HepG2 (cell line): ENCODE results near the gene EPB42. TPM values are rescaled to one million over a fixed set of nuclear protein-coding genes. Genes with fewer than 3 reads are reported as not detected.

ENCODE experiments used
- ATAC-seq: fragments of 200-7000 bp; cut with Tn5 transposase; 3 replicates; pipeline ENCODE4 v1.9.1; 2020; ENCODE audit warnings: mild to moderate bottlenecking, moderate library complexity
- BruUV-seq: library from RNA; stranded (reverse); fragments of 400-500 nt; replicated peaks from 2 replicates; lab custom pipeline; 2021; lab: Mats Ljungman, UMichigan
- CTCF ChIA-PET: fragments of 300-600 bp; formaldehyde crosslinking; extraction: SDS; loops from one replicate; lab custom pipeline; 2021; ENCODE audit warnings: low total read pairs, inconsistent platforms, low intra/inter-chr PET ratio; lab: Yijun Ruan, JAX
- POLR2A ChIA-PET: fragments of 350-600 bp; sonication (Branson Sonifier 250); formaldehyde crosslinking; loops from one replicate; lab custom pipeline; 2020; ENCODE audit warnings: antibody characterized with exemption, inconsistent platforms; lab: Yijun Ruan, JAX
- DNase-seq: peaks from one replicate; pipeline ENCODE4 v3.0.0-alpha.2; 2015; ENCODE audit warnings: low spot score
- FAIRE-seq: peaks from 3 replicates; lab custom pipeline; 2011; peaks lifted over from hg19 to GRCh38; lab: Jason Lieb, UNC
- H2AFZ ChIP-seq: one replicate; pipeline ENCODE4 v1.6.1; 2011; ENCODE audit warnings: low read length, inconsistent platforms
- H3K27ac ChIP-seq: fragments of 300-600 bp; 3 replicates; pipeline ENCODE4 v1.8.0; 2011; ENCODE audit warnings: mixed run types, mild to moderate bottlenecking, mixed read lengths, low read length, inconsistent platforms; ENCODE audit not compliant: insufficient read depth; ENCODE audit errors: extremely low read length
- H3K27me3 ChIP-seq, 2 experiments: fragments of 200-600 bp in 1 of 2; 2 replicates in 1 of 2; 3 replicates in 1 of 2; pipeline versions ENCODE4 v1.6.0 to v1.8.0; 2011; ENCODE audit warnings: low read length in 2 of 2, mild to moderate bottlenecking in 2 of 2, moderate library complexity in 2 of 2, inconsistent platforms in 1 of 2; ENCODE audit not compliant: insufficient read depth in 2 of 2, control insufficient read depth in 1 of 2
- H3K36me3 ChIP-seq, 2 experiments: fragments of 200-600 bp in 1 of 2; replicated peaks in 1 of 2; 2 replicates in 1 of 2; 3 replicates in 1 of 2; pipeline versions ENCODE4 v1.5.1 to v1.8.0; 2011; ENCODE audit warnings: low read length in 2 of 2, inconsistent platforms in 1 of 2; ENCODE audit not compliant: insufficient read depth in 2 of 2, control insufficient read depth in 1 of 2
- H3K4me1 ChIP-seq: 2 replicates; pipeline ENCODE4 v1.5.1; 2012; ENCODE audit warnings: low read length, inconsistent platforms; ENCODE audit not compliant: insufficient read depth
- H3K4me2 ChIP-seq: 2 replicates; pipeline ENCODE4 v1.6.0; 2011; ENCODE audit warnings: low read depth, low read length, inconsistent platforms
- H3K4me3 ChIP-seq, 3 experiments: fragments of 200-600 bp in 1 of 3; sonication (generic), shearing (Covaris generic) in 1 of 3; replicated peaks in 1 of 3; 2 replicates each; pipeline ENCODE4 v1.5.1; 2011 to 2016; ENCODE audit warnings: low read length in 3 of 3, inconsistent platforms in 2 of 3, low read depth in 2 of 3, mild to moderate bottlenecking in 2 of 3, control low read depth in 1 of 3, mixed read lengths in 1 of 3; ENCODE audit not compliant: insufficient read depth in 1 of 3
- H3K79me2 ChIP-seq: one replicate; pipeline ENCODE4 v1.6.1; 2011; ENCODE audit warnings: low read length, inconsistent platforms; ENCODE audit not compliant: insufficient read depth
- H3K9ac ChIP-seq: 2 replicates; pipeline ENCODE4 v1.6.0; 2011; ENCODE audit warnings: mild to moderate bottlenecking, low read depth, low read length, inconsistent platforms; ENCODE audit not compliant: insufficient read depth
- H3K9me3 ChIP-seq: 2 replicates; pipeline ENCODE4 v1.5.1; 2012; ENCODE audit warnings: mild to moderate bottlenecking, low read length
- H4K20me1 ChIP-seq: 2 replicates; pipeline ENCODE4 v1.6.0; 2011; ENCODE audit warnings: inconsistent platforms, mild to moderate bottlenecking, low read length, moderate library complexity; ENCODE audit not compliant: insufficient read depth
- BATF2 ChIP-seq: sonication (generic); formaldehyde crosslinking; IDR thresholded peaks from 2 replicates; pipeline ENCODE4 v1.8.0; 2022; ENCODE audit warnings: mild to moderate bottlenecking, missing genetic modification reagents, moderate library complexity
- BRF2 ChIP-seq: sonication (generic); formaldehyde crosslinking; IDR thresholded peaks from 2 replicates; pipeline ENCODE4 v1.8.1; 2022; ENCODE audit warnings: mild to moderate bottlenecking, missing genetic modification reagents
- E2F1 ChIP-seq: sonication (generic); formaldehyde crosslinking; IDR thresholded peaks from 2 replicates; pipeline ENCODE4 v1.5.0; 2020; ENCODE audit warnings: missing genetic modification reagents
- PATZ1 ChIP-seq: sonication (generic); formaldehyde crosslinking; IDR thresholded peaks from 2 replicates; pipeline ENCODE4 v1.4.0; 2020; ENCODE audit warnings: missing genetic modification reagents
- PAX8 ChIP-seq: sonication (generic); formaldehyde crosslinking; IDR thresholded peaks from 2 replicates; pipeline ENCODE4 v1.8.0; 2022; ENCODE audit warnings: mild to moderate bottlenecking, missing genetic modification reagents, borderline replicate concordance
- SP2 ChIP-seq: sonication (generic); formaldehyde crosslinking; IDR thresholded peaks from 2 replicates; pipeline ENCODE4 v1.5.1; 2020; ENCODE audit warnings: mild to moderate bottlenecking, missing genetic modification reagents
- ZBTB42 ChIP-seq: sonication (generic); formaldehyde crosslinking; IDR thresholded peaks from 2 replicates; pipeline ENCODE4 v1.5.0; 2020; ENCODE audit warnings: mild to moderate bottlenecking, missing genetic modification reagents
- ZKSCAN8 ChIP-seq: IDR thresholded peaks from 2 replicates; pipeline ENCODE4 v1.6.1; 2016; ENCODE audit warnings: borderline replicate concordance, missing genetic modification reagents, missing compliant biosample characterization
- ZNF121 ChIP-seq: sonication (generic); formaldehyde crosslinking; IDR thresholded peaks from 2 replicates; pipeline ENCODE4 v1.5.0; 2020; ENCODE audit warnings: mild to moderate bottlenecking, missing genetic modification reagents
- ZNF143 ChIP-seq: sonication (generic); formaldehyde crosslinking; IDR thresholded peaks from 2 replicates; pipeline ENCODE4 v1.4.0; 2020; ENCODE audit warnings: missing genetic modification reagents
- ZNF879 ChIP-seq: sonication (generic); formaldehyde crosslinking; IDR thresholded peaks from 2 replicates; pipeline ENCODE4 v1.8.1; 2023; ENCODE audit warnings: missing genetic modification reagents
- WGBS: methylation state at CpG from one replicate; pipeline ENCODE4 v1.1.6; 2017; ENCODE audit warnings: low lambda C conversion rate; 5-methylcytosine and 5-hydroxymethylcytosine counted together
- in situ Hi-C: cut with HindIII; loops from 2 replicates; pipeline ENCODE4 v1.10.0; 2017; ENCODE audit warnings: low pct_unique_long_range_greater_than_20kb; ENCODE audit not compliant: extremely low pct_ligation_motif_present
- intact Hi-C: fragments of 100-400 bp; cut with micrococcal nuclease; formaldehyde crosslinking; loops from one replicate; pipeline ENCODE4 v1.10.0; 2022; ENCODE audit not compliant: unreplicated experiment
- polyA plus RNA-seq, 8 experiments: library from polyadenylated mRNA; depleted of rRNA in 3 of 8; stranded (reverse) in 7 of 8; unstranded in 1 of 8; fragments of >200 nt; fragmentation: Illumina TruSeq in 4 of 8; extraction: Trizol in 4 of 8; gene quantifications; 2 replicates each; pipeline versions ENCODE4 v1.2.1 to v1.2.3, GENCODE V29; 2011 to 2016; ENCODE audit warnings: low read depth in 4 of 8, missing spikeins in 1 of 8, mixed read lengths in 1 of 8; ENCODE audit not compliant: insufficient read depth in 1 of 8
- total RNA-seq, 5 experiments: library from RNA; depleted of rRNA; stranded (reverse); fragments of >200 nt; fragmentation: Illumina TruSeq; extraction: Trizol; gene quantifications; 2 replicates each; pipeline ENCODE4 v1.2.3, GENCODE V29; 2016; ENCODE audit warnings: low read depth in 1 of 5

EPB42 gene
- total and polyA plus RNA-seq, 2 of the 13 experiments (the other 11 are each of a cell fraction or from before 2014, with no cell fraction given), result not detected

- TF ChIP-seq BATF2, result no peak
- no peak for TF ChIP-seq ZNF143 (CRISPR knock-in tag)
- TF ChIP-seq SP2, result no peak
Observed at GRCh38 chr15:43190178-43190577, 30.6 kb downstream of the EPB42 start (continued).

- TSS peak; percentile 9 for BruUV-seq
- H3K79me2 ChIP-seq, result no peaks in the 10 kb centered on the region
- ChIA-PET CTCF (no interaction called here), POLR2A (no interaction called here)
- no peak overlapping the region for H3K27ac ChIP-seq
- H3K4me3 ChIP-seq, result no peak overlapping the region
- no peaks in the 10 kb centered on the region for H3K9me3 ChIP-seq
- H3K4me1 ChIP-seq, result peaks cover 10% of the 10 kb centered on the region
- no peak overlapping the region for H3K4me2 ChIP-seq
- in situ Hi-C loops, result no loop called here
- ATAC-seq (no peak), DNase-seq (no peak), FAIRE-seq (no peak)
- TF ChIP-seq PATZ1 (CRISPR knock-in tag) (no peak), ZNF121 (CRISPR knock-in tag) (no peak), PAX8 (no peak), E2F1 (CRISPR knock-in tag) (no peak), ZKSCAN8 (CRISPR knock-in tag) (no peak), ZBTB42 (CRISPR knock-in tag) (no peak), ZNF879 (no peak), BRF2 (CRISPR knock-in tag) (no peak)
- intact Hi-C loops, result loop anchor here (5.0 kb wide), 1 partner anchor 82 kb away; the partner anchor contains the start of gene UBR1
- no peaks in the 10 kb centered on the region for H4K20me1 ChIP-seq
- peaks cover 6 to 34% of the 10 kb centered on the region in 2 experiments; a peak in 4 of 5 replicates for H3K36me3 ChIP-seq
- H3K27me3 ChIP-seq, result no peaks in the 10 kb centered on the region
- no peak overlapping the region for H2AFZ ChIP-seq
- no peak overlapping the region for H3K9ac ChIP-seq
- WGBS, result 90% methylated on average over 2 of the region's 2 CpGs
Observed at GRCh38 chr15:43189296-43189695, 31.5 kb downstream of the EPB42 start.
